Astrocyte of the spinal cord (primary cell): Measurements from ENCODE around the gene SLC7A9.

Experiments used
- DNase-seq: peaks from one replicate; pipeline ENCODE4 v3.0.0; 2011; ENCODE audit warnings: low read depth, low spot score
- H3K4me3 ChIP-seq: 2 replicates; pipeline ENCODE4 v1.5.1; 2011; ENCODE audit warnings: low read depth, mild to moderate bottlenecking, low read length, moderate library complexity
- CTCF ChIP-seq: IDR thresholded peaks from 2 replicates; pipeline ENCODE4 v1.5.1; 2012; ENCODE audit warnings: low read depth, mild to moderate bottlenecking, low read length, inconsistent platforms
- in situ Hi-C: cut with HindIII; loops from 2 replicates; pipeline ENCODE4 v1.10.0; 2017; ENCODE audit warnings: low sequenced_read_pairs

Gene SLC7A9

GRCh38 chr19:32823747-32824102, 45.8 kb downstream of the SLC7A9 start:
- no peak for DNase-seq
- no peak for TF ChIP-seq CTCF
- in situ Hi-C loops = no loop called here
- no peak overlapping the region for H3K4me3 ChIP-seq

GRCh38 chr19:32822916-32823746, 46.4 kb downstream of the SLC7A9 start:
- H3K4me3 ChIP-seq = no peak overlapping the region
- no peak for TF ChIP-seq CTCF
- in situ Hi-C loops = no loop called here
- no peak for DNase-seq

GRCh38 chr19:32819419-32820400, 49.9 kb downstream of the SLC7A9 start:
- DNase-seq = no peak
- TF ChIP-seq CTCF = no peak
- no peak overlapping the region for H3K4me3 ChIP-seq
- in situ Hi-C loops = no loop called here

GRCh38 chr19:32818536-32818935, 51.0 kb downstream of the SLC7A9 start:
- no peak overlapping the region for H3K4me3 ChIP-seq
- TF ChIP-seq CTCF = no peak
- in situ Hi-C loops = no loop called here
- no peak for DNase-seq

GRCh38 chr19:32817569-32818476, 51.7 kb downstream of the SLC7A9 start:
- TF ChIP-seq CTCF = no peak
- in situ Hi-C loops = no loop called here
- DNase-seq = no peak
- H3K4me3 ChIP-seq = no peak overlapping the region
